OCI-M1 (cell line): ENCODE data around the gene TAF9B.
"Not testable (repeated sequence)": the region's sequence is repeated elsewhere in the genome, so short reads cannot be mapped to it uniquely, and the experiment has no call there.

Experiments
- DNase-seq: peaks from one replicate; lab custom pipeline; 2025; lab: John Stamatoyannopoulos, UW

TAF9B gene

GRCh38 chrX:78116365-78116764, 23.1 kb downstream of the TAF9B start:
- no peak for DNase-seq

- DNase-seq = no peak
Observed at GRCh38 chrX:78111140-78111931, 28.1 kb downstream of the TAF9B start.

- DNase-seq = peak; percentile 39
Observed at GRCh38 chrX:78109458-78109857, 30.0 kb downstream of the TAF9B start.

GRCh38 chrX:78106651-78106986, 32.8 kb downstream of the TAF9B start:
- no peak for DNase-seq

- no peak for DNase-seq
Observed at GRCh38 chrX:78105944-78106650, 33.4 kb downstream of the TAF9B start.

- DNase-seq = peak; percentile 72
Observed at GRCh38 chrX:78104447-78105176, 34.8 kb downstream of the TAF9B start.

- peak; percentile 97 for DNase-seq
Observed at GRCh38 chrX:78103623-78104446, 35.6 kb downstream of the TAF9B start, which contains the start of gene PGK1. Gene PGK1 (plus strand): TSS chrX:78104248. CDS start chrX:78104341, 93 bp downstream.

GRCh38 chrX:78103001-78103622, 36.3 kb downstream of the TAF9B start:
- DNase-seq = no peak

- DNase-seq = peak; percentile 75
Observed at GRCh38 chrX:78102091-78102490, 37.4 kb downstream of the TAF9B start.

GRCh38 chrX:78098108-78098507, 41.3 kb downstream of the TAF9B start:
- no peak for DNase-seq

GRCh38 chrX:78092296-78092695, 47.2 kb downstream of the TAF9B start:
- peak; percentile 54 for DNase-seq

- DNase-seq = not testable (repeated sequence)
Observed at GRCh38 chrX:78081413-78081812, 58.0 kb downstream of the TAF9B start.
